Gastrocnemius medialis (tissue), 4 donors: Measurements from ENCODE around the gene FCRL5.

Source experiments
- CTCF ChIP-seq, 5 experiments: fragments of 450-650 bp in 3 of 5; fragments of 200-600 bp in 2 of 5; sonication (generic) in 2 of 5; IDR thresholded peaks in 4 of 5; conservative IDR thresholded peaks in 1 of 5; 1 replicate in 4 of 5; 2 replicates in 1 of 5; pipeline ENCODE4 v1.5.1; 2016 to 2019; ENCODE audit warnings: antibody characterized with exemption in 5 of 5, mild to moderate bottlenecking in 3 of 5, moderate library complexity in 3 of 5
- POLR2A ChIP-seq, 2 donors: fragments of 450-650 bp; IDR thresholded peaks; one replicate each; pipeline ENCODE4 v1.6.1; 2017; ENCODE audit warnings: antibody characterized with exemption in 2 of 2, mild to moderate bottlenecking in 2 of 2, moderate library complexity in 2 of 2

GRCh38 chr1:157558119-157558518, 5.8 kb upstream of the FCRL5 start:
- no peak for TF ChIP-seq CTCF (IDR thresholded peaks at IDR 0.05 in 4 of 5, conservative IDR thresholded peaks at IDR 0.05 in 1 of 5)
- TF ChIP-seq POLR2A (IDR thresholded peaks at IDR 0.05): no peak
